OCI-LY3 (cell line): ENCODE results near the gene IPCEF1.

Experiments used
- EZH2phosphoT487 ChIP-seq: fragments of 200-600 bp; shearing (Covaris generic); IDR thresholded peaks from 2 replicates; pipeline ENCODE4 v1.6.1; 2018; ENCODE audit warnings: antibody characterized with exemption, mixed run types, low read depth
- TF ChIP-seq, protein P1 (sequence below): fragments of 200-600, 300-600 bp; sonication (generic); IDR thresholded peaks from 2 replicates; pipeline ENCODE4 v1.5.1; 2014; ENCODE audit warnings: antibody characterized with exemption, low read length, low read depth

GRCh38 chr6:154261688-154262397, 94.8 kb downstream of the IPCEF1 start:
- TF ChIP-seq, protein P1, sequence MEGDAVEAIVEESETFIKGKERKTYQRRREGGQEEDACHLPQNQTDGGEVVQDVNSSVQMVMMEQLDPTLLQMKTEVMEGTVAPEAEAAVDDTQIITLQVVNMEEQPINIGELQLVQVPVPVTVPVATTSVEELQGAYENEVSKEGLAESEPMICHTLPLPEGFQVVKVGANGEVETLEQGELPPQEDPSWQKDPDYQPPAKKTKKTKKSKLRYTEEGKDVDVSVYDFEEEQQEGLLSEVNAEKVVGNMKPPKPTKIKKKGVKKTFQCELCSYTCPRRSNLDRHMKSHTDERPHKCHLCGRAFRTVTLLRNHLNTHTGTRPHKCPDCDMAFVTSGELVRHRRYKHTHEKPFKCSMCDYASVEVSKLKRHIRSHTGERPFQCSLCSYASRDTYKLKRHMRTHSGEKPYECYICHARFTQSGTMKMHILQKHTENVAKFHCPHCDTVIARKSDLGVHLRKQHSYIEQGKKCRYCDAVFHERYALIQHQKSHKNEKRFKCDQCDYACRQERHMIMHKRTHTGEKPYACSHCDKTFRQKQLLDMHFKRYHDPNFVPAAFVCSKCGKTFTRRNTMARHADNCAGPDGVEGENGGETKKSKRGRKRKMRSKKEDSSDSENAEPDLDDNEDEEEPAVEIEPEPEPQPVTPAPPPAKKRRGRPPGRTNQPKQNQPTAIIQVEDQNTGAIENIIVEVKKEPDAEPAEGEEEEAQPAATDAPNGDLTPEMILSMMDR: no peak
- no peak for TF ChIP-seq EZH2phosphoT487
